ENCODE measurements around the gene KIF26B.

GRCh38 chr1:245132771-245133170, 22.0 kb upstream of the KIF26B start:
- TF ChIP-seq, protein P1, sequence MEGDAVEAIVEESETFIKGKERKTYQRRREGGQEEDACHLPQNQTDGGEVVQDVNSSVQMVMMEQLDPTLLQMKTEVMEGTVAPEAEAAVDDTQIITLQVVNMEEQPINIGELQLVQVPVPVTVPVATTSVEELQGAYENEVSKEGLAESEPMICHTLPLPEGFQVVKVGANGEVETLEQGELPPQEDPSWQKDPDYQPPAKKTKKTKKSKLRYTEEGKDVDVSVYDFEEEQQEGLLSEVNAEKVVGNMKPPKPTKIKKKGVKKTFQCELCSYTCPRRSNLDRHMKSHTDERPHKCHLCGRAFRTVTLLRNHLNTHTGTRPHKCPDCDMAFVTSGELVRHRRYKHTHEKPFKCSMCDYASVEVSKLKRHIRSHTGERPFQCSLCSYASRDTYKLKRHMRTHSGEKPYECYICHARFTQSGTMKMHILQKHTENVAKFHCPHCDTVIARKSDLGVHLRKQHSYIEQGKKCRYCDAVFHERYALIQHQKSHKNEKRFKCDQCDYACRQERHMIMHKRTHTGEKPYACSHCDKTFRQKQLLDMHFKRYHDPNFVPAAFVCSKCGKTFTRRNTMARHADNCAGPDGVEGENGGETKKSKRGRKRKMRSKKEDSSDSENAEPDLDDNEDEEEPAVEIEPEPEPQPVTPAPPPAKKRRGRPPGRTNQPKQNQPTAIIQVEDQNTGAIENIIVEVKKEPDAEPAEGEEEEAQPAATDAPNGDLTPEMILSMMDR (IDR thresholded peaks at IDR 0.05): no peak
- TF ChIP-seq EP300 (IDR thresholded peaks at IDR 0.05): no peak
- no peak for TF ChIP-seq POLR2AphosphoS5 (IDR thresholded peaks at IDR 0.05)

Data from stomach (tissue), 4 donors.